ENCODE measurements around the gene SLC22A5. TPM values are rescaled to one million over a fixed set of nuclear protein-coding genes. Genes with fewer than 3 reads are reported as not detected.

Gene SLC22A5
- total and polyA plus RNA-seq, 2 of the 8 experiments (the other 6 are each of a cell fraction or from before 2014, with no cell fraction given) = 4.0 to 9.0 TPM

GRCh38 chr5:132411304-132412013 is 41.9 kb downstream of the SLC22A5 start:
- no peak for FAIRE-seq
- Histone ChIP-seq H3K4ac (replicated peaks; ENCODE audit: insufficient read length, low read depth, low read length) (no peak overlapping the region), H2BK15ac (ENCODE audit: low read length) (no peak overlapping the region), H2BK12ac (ENCODE audit: low read depth, low read length) (peak overlapping the region; percentile 42; the same call in 1 of the 2 replicates), H3K27me3 (replicated peaks in 1 of 4; ENCODE audit: control insufficient read depth in 3 of 4, extremely low read depth in 1 of 4, insufficient read depth in 3 of 4, low read length in 3 of 4) (0 out of 7 replicates have a peak, but pooled peaks cover 0 to 3% (median 0%) of the 10 kb centered on the region in 4 experiments), H3K9me3 (ENCODE audit: insufficient read depth in 2 of 2, low read depth in 1 of 2, low read length in 1 of 2) (no peaks in the 10 kb centered on the region), H3K36me3 (ENCODE audit: control insufficient read depth in 2 of 4, insufficient read depth in 4 of 4, low read length in 3 of 4) (no peaks in the 10 kb centered on the region), H3K56ac (replicated peaks; ENCODE audit: insufficient read length, low read depth, low read length) (no peak overlapping the region), H2BK5ac (ENCODE audit: low read depth, low read length) (peak overlapping the region; percentile 66; the same call in 1 of the 2 replicates), H4K8ac (ENCODE audit: extremely low read depth, insufficient read depth, low read length) (peak overlapping the region; percentile 57), H2AK5ac (ENCODE audit: low read depth, low read length) (no peak overlapping the region), H3K79me2 (ENCODE audit: control insufficient read depth in 1 of 2, insufficient read depth in 2 of 2, low read length in 2 of 2) (no peaks in the 10 kb centered on the region), H3K4me3 (ENCODE audit: extremely low read depth in 1 of 4, insufficient read depth in 2 of 4, low read depth in 3 of 4, low read length in 4 of 4) (peak overlapping the region; percentile 36 to 79 (median 58)), H3K4me2 (ENCODE audit: insufficient read depth in 1 of 2, low read depth in 2 of 2, low read length in 2 of 2) (peak overlapping the region; percentile 63 to 92), H2BK120ac (replicated peaks; ENCODE audit: low read depth, low read length) (peak overlapping the region; percentile 15), H4K5ac (ENCODE audit: insufficient read length, low read depth, low read length) (no peak overlapping the region), H3K4me1 (replicated peaks in 1 of 4; ENCODE audit: control insufficient read depth in 3 of 4, insufficient read depth in 4 of 4, low read length in 3 of 4) (peaks cover 0 to 4% (median under 1%) of the 10 kb centered on the region in 4 experiments; a peak in 3 of 7 replicates), H2BK20ac (ENCODE audit: low read length) (no peak overlapping the region), H4K20me1 (replicated peaks in 1 of 2; ENCODE audit: control insufficient read depth in 1 of 2, insufficient read depth in 2 of 2, low read length in 2 of 2) (no peaks in the 10 kb centered on the region), H3K23ac (ENCODE audit: insufficient read length) (no peak overlapping the region), H4K91ac (replicated peaks; ENCODE audit: insufficient read length, low read length) (peak overlapping the region; percentile 44), H3K27ac (ENCODE audit: low read depth, low read length) (no peak overlapping the region), H2AFZ (ENCODE audit: low read length) (peak overlapping the region; percentile 88), H3K23me2 (ENCODE audit: low read depth, low read length) (0 out of 2 replicates have a peak, but pooled peaks cover 2% of the 10 kb centered on the region), H3K18ac (ENCODE audit: extremely low read depth, low read length) (no peak overlapping the region; the same call in 1 of the 2 replicates), H3K79me1 (ENCODE audit: low read depth, low read length) (no peaks in the 10 kb centered on the region), H3K9ac (replicated peaks in 1 of 4; ENCODE audit: extremely low read depth in 1 of 4, low read depth in 3 of 4, low read length in 3 of 4) (peak overlapping the region in 1 of 4 experiments; percentile 16; a peak in 1 of 7 replicates), H3K14ac (ENCODE audit: insufficient read length) (no peak overlapping the region)
- CTCF ChIA-PET (ENCODE audit: partially characterized antibody) = interaction anchor here (0.7 to 4.2 kb wide), 32 partner anchors 9 to 823 kb away, joined by 3 to 30 read pairs (median 4); partner anchors contain the start of genes IRF1 and SLC22A4
- 79% methylated on average over 9 of the region's 9 CpGs; no CpG with 5 or more reads in 1 of the 2 experiments for WGBS, 2 experiments (ENCODE audit: extremely low coverage in 1 of 2, insufficient coverage in 1 of 2, insufficient read length in 1 of 2, insufficient replicate concordance in 2 of 2, low coverage in 1 of 2, low lambda C conversion rate in 2 of 2, missing lambda C conversion rate in 1 of 2)
- POLR2A ChIA-PET (ENCODE audit: partially characterized antibody) = interaction anchor here (1.0 to 2.1 kb wide), 7 partner anchors 19 to 85 kb away, joined by 3 to 11 read pairs (median 4); partner anchors contain the start of gene IRF1
- no peak for DNase-seq (ENCODE audit: low read depth in 1 of 2, low spot score in 2 of 2)
- TF ChIP-seq GABPA (IDR thresholded peaks at IDR 0.05; ENCODE audit: borderline replicate concordance, insufficient read depth, low read length) = no peak
- no peak for TF ChIP-seq CHD1 (IDR thresholded peaks at IDR 0.05; ENCODE audit: low read depth, low read length)
- TF ChIP-seq FOSL1 (IDR thresholded peaks at IDR 0.05; ENCODE audit: insufficient read depth, low read depth, low read length) = no peak
- no peak for TF ChIP-seq PHF8 (conservative IDR thresholded peaks at IDR 0.05; ENCODE audit: low read depth, low read length)
- TF ChIP-seq CBX5 (IDR thresholded peaks at IDR 0.05; ENCODE audit: low read depth, low read length) = no peak
- TF ChIP-seq MAX (IDR thresholded peaks at IDR 0.05) = no peak
- TF ChIP-seq SP2 (IDR thresholded peaks at IDR 0.05; ENCODE audit: low read length) = no peak
- no peak for TF ChIP-seq E2F6 (IDR thresholded peaks at IDR 0.05)
- no peak for TF ChIP-seq POLR2A (IDR thresholded peaks at IDR 0.05; ENCODE audit: control extremely low read depth in 1 of 2, low read depth in 2 of 2, low read length in 2 of 2)
- no peak for TF ChIP-seq SIRT6 (IDR thresholded peaks at IDR 0.05; ENCODE audit: low read length)
- no peak for TF ChIP-seq CBX8 (IDR thresholded peaks at IDR 0.05; ENCODE audit: borderline replicate concordance, low read depth, low read length)
- TF ChIP-seq BCL11A (IDR thresholded peaks at IDR 0.05; ENCODE audit: low read depth in 2 of 2, low read length in 2 of 2) = no peak

Measured in H1 (cell line).